HG03571 (cell line): ENCODE data around the gene BEAN1.

Experiments
- ATAC-seq: cut with Tn5 transposase; IDR thresholded peaks from one replicate; pipeline ENCODE4 v1.9.1; 2021; ENCODE audit not compliant: unreplicated experiment

BEAN1 gene

GRCh38 chr16:66427036-66427860, at the start of gene BEAN1:
Gene BEAN1, plus strand, starts transcription at chr16:66427295. Its CDS starts 10,382 bp downstream, at chr16:66437677.
- no peak for ATAC-seq

GRCh38 chr16:66377324-66377723, 49.8 kb upstream of the BEAN1 start:
- no peak for ATAC-seq

GRCh38 chr16:66378741-66379570, 48.1 kb upstream of the BEAN1 start:
- no peak for ATAC-seq

- ATAC-seq = no peak
Observed at GRCh38 chr16:66379571-66379941, 47.5 kb upstream of the BEAN1 start.

- no peak for ATAC-seq
Observed at GRCh38 chr16:66380421-66380820, 46.7 kb upstream of the BEAN1 start.

- ATAC-seq = no peak
Observed at GRCh38 chr16:66381585-66382170, 45.4 kb upstream of the BEAN1 start.

GRCh38 chr16:66382171-66382965, 44.7 kb upstream of the BEAN1 start:
- no peak for ATAC-seq

GRCh38 chr16:66382966-66383299, 44.2 kb upstream of the BEAN1 start:
- no peak for ATAC-seq

GRCh38 chr16:66383551-66383950, 43.5 kb upstream of the BEAN1 start:
- ATAC-seq = no peak

GRCh38 chr16:66385415-66385814, 41.7 kb upstream of the BEAN1 start:
- ATAC-seq = no peak

GRCh38 chr16:66386629-66387622, 40.2 kb upstream of the BEAN1 start:
- ATAC-seq = no peak

GRCh38 chr16:66387817-66388332, 39.2 kb upstream of the BEAN1 start:
- ATAC-seq = no peak

GRCh38 chr16:66388350-66389139, 38.5 kb upstream of the BEAN1 start:
- ATAC-seq = no peak

- no peak for ATAC-seq
Observed at GRCh38 chr16:66389256-66390176, 37.6 kb upstream of the BEAN1 start.

GRCh38 chr16:66390346-66391108, 36.6 kb upstream of the BEAN1 start:
- no peak for ATAC-seq

GRCh38 chr16:66391726-66392670, 35.1 kb upstream of the BEAN1 start:
- no peak for ATAC-seq
